ENCODE data around the gene PEX14.

The PEX14 gene

DNA sequence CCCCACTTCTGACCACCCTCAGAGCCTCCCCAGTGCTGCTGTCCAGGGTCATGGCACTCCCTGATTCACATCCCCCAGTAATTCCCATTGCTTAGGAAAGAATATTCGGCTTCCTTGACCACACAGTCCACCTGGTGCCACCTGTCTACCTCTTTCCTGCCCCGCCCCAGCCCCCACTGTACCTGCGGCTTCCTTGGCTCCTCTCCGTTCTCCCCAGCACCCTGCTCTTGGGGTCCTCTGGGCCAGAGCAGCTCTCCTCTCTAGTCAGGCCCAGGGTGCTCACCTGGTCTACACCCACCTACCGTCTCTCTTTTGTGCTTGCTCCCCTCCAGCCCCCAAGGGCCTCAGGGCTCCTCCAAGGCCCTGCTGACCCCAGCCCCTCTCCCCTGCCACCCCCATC, 142.6 kb downstream of the PEX14 start:
- DNase-seq (ENCODE audit: low spot score), result no peak

- peak; percentile 53 for DNase-seq (ENCODE audit: low spot score)
Measured at GRCh38 chr1:10617931-10618885, 143.5 kb downstream of the PEX14 start.

DNA sequence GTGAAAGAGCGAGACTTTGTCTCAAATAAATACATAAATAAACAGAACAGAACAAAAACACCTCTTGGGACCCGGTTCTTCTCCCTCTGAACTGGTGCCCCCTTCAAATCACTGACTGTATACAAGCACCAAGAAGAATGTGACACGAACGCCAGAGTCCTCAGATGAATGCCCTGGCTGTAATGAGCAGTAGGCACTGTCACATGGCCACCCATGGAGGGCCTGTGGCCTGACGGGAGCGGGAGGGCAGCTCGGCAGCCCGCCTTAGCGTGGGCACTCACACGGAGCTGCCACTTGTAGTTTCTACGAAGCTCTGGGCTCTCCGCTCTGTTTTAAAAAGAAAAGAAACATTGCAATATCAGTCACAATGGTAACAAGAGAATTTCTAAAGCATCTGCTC, 146.0 kb downstream of the PEX14 start:
- DNase-seq (ENCODE audit: low spot score), result peak; percentile 12

GRCh38 chr1:10621906-10622305, 147.2 kb downstream of the PEX14 start:
- DNase-seq (ENCODE audit: low spot score), result peak; percentile 49

DNA sequence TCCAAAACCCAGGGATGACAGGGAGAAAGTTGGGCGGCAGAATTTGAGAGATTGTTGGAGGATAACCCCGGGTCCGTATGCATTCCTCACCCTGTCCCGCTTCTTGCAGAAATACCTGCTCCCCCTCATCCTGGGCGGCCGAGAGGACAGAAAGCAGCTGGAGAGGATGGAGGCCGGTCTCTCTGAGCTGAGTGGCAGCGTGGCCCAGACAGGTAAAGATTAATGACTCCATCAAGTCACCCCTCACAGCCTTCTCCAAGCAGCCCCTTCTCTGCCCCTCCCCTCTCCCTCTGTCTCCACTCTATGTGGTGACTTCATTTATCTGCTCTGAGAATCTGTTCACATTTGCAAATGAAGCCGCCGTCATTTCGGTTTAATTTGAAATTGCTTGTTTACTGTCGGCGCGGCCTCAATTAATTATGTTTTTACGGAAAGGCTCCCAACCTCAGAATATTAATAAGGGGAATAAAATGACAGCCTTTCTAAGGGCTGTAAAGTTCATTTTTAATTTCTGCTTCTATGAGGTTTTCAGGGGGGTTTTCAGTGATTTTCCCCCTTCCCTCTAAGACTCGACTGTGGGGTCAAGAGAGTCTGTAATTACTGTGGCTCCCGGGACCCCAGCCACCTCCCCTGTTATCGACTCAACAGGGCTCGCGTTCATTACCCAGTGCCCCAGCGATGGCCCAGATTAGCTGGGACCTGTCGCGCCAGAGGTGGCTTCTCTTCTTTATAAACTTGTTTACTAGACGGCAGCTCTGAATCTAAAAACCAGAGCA, 148.3 kb downstream of the PEX14 start:
- peak; percentile 26 for DNase-seq (ENCODE audit: low spot score)

DNA sequence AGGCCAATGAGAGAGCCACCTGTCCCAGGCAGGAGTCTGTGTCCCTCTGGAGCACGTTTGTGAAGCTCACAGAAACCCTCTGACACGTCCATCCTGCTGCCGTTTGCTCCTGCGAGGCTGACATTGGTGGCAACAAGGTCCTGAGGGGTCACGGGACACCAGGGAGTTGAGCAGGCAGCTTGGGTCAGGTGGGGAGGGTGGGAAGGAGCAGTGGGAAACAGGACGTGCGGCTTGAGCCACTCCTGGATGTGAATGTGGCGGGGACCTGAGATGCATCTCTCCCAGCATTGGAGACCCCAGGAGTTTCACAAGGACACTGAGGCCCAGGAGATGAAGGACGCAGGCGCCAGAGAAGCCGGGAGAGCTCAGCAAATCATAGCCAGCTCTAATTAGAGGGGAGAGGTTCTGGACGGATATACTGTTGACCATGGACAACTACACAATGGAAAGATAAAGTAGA, 149.0 kb downstream of the PEX14 start:
- peak; percentile 36 for DNase-seq (ENCODE audit: low spot score)

GRCh38 chr1:10624256-10625050, 149.7 kb downstream of the PEX14 start:
- DNase-seq (ENCODE audit: low spot score), result peak; percentile 62

DNA sequence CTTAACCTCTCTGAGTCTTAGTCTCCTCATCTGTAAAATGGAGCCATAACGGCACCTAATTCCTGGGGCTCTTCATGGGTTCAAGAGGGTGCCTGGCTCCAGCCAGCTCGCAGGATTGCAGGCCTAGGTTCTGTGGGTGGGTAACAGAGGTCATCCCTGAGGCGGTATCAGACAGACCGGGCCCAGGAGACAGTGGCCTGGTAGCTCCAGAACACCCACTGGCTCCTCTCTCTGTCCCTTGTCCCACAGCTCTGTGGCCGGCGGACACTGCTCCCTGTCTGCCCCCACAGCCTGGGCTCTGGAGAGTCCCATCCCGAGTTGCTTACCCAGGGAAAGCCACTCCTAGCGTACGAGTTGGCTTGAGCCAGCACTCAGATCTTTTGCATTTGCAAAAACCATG, 150.3 kb downstream of the PEX14 start:
- DNase-seq (ENCODE audit: low spot score), result peak; percentile 42

GRCh38 chr1:10625554-10625953, 150.8 kb downstream of the PEX14 start:
- DNase-seq (ENCODE audit: low spot score), result no peak

DNA sequence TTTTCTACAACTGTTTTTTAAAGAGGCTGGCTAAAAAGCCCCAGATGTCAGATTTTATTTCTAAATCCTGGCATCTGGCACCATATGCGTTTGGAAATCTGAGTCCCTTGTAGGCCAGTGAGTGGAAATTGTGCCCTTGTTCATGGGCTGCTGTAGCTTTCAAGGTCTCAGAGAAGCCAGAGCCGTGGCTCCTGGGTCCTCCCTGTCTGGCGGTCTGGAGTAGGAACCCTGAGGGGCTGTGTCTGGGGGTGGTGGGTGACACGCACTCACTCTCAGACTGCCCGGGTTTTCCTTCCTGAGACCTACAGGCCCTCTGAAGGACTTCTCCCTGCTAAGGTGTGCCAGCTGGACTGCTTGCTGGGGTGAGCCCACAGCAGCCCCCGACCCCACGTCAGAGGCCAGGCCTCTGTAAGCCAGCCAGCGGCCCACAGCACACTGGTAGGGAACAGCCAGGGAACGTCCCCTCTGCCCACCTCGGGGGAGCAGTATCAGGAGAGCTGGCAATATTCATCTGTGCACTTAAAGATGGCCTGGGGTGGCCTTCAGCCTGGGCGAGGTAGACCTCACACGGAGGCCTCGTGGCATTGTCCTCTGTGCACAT, 151.5 kb downstream of the PEX14 start:
- DNase-seq (ENCODE audit: low spot score), result no peak

- no peak for DNase-seq (ENCODE audit: low spot score)
Measured at GRCh38 chr1:10626791-10627410, 152.2 kb downstream of the PEX14 start.

DNA sequence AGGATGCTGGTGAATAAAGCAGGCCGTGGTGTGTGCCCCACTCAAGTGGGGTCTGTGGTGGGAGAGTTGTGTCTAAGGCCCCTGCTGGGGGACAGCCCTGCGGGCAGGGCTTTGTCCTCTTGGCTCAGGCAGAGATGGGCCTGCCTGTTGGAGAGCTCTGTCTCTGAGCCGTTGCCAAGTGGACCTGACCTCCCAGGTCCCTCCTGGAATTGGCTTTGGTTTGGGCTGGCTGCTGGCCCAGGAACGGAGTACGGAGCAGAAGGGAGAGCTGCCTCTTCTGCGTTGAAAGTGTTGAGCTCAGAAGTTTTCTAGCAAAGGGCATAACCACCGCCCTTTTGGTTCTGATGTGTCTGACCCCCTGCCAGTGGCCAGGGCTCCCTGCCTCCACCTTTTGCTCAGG, 153.9 kb downstream of the PEX14 start:
- DNase-seq (ENCODE audit: low spot score), result no peak

- no peak for DNase-seq (ENCODE audit: low spot score)
Measured at GRCh38 chr1:10629091-10629815, 154.5 kb downstream of the PEX14 start.

GRCh38 chr1:10629816-10630571, 155.2 kb downstream of the PEX14 start:
- no peak for DNase-seq (ENCODE audit: low spot score)

- DNase-seq (ENCODE audit: low spot score), result no peak
Measured at GRCh38 chr1:10630661-10631120, 155.9 kb downstream of the PEX14 start.

- no peak for DNase-seq (ENCODE audit: low spot score)
Measured at GRCh38 chr1:10631121-10631810, 156.5 kb downstream of the PEX14 start.

DNA sequence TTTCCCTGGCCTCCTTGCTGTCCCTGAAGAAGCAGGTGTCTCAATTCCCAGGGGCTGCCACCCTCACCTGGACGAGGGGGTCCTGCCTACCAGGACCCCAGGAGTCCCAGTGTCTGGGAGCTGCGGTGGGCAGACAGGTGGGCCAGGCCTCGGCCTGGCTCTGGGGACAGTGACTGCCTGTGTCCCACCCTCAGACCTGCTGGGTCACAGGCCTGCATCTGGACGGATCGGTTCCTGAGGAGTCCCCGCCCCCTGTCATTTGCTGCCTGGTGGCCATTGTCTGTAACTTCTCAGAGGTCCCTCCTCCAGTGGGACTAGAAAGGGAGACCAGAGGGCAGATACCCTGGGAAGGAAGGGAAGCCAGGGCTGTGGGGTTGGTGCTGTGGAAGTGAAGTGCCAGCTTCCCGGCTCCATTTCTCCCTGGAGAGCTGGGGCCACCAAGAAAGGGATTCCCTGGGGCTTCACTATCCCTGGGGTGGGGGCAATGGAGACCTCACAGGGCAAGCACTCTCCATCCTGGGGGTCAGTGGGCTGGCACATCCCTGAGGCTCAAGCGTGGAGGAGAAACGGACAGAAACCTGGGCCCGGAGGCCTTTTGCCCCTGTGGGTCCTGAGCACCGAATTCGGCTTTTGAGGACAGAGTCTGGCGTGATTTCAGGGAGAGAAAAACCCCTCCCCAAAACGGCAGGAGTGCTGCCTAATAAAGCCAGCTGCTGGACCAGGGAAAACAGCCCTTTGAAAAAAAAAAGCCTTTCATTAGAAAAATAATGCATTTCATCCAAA, 157.3 kb downstream of the PEX14 start:
- no peak for DNase-seq (ENCODE audit: low spot score)

DNA sequence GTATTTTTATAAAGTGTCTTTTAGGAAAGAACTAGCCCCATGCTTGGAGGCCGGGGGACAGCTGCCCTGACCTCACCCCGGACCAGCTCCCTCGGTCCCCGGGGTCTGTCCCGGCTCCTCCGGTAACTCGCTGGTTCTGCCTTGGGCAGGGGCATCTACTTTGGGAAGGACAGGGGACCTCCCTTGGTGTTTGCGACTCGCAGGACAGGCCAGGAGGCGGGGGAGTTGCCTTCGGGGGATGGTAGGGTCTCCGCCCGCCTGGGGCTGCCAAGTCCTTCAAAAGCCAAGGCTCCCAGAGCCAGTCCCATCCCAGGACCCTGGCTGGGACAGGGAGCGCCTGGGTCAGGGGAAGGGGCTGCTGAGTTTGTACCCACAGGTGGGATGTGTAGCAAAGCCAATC, 157.9 kb downstream of the PEX14 start:
- DNase-seq (ENCODE audit: low spot score), result no peak

Data from left forelimb (tissue), 1 donor.